Esophagus (tissue), 2 donors: ENCODE data around the gene RNF20. TPM values are rescaled to one million over a fixed set of nuclear protein-coding genes. Genes with fewer than 3 reads are reported as not detected.

Experiments
- H3K27ac ChIP-seq, 2 donors: one replicate each; pipeline ENCODE4 v1.5.1; 2013; ENCODE audit warnings: low read depth in 2 of 2, mild to moderate bottlenecking in 2 of 2, inconsistent platforms in 1 of 2, low read length in 1 of 2, moderate library complexity in 1 of 2
- H3K27me3 ChIP-seq, 2 donors: one replicate each; pipeline ENCODE4 v1.6.1; 2013; ENCODE audit warnings: low read length in 2 of 2, control low read depth in 1 of 2, mild to moderate bottlenecking in 1 of 2; ENCODE audit not compliant: insufficient read depth in 2 of 2, control insufficient read depth in 1 of 2
- H3K36me3 ChIP-seq, 2 donors: one replicate each; pipeline ENCODE4 v1.6.1; 2013; ENCODE audit warnings: low read length in 1 of 2; ENCODE audit not compliant: control insufficient read depth in 2 of 2, insufficient read depth in 2 of 2
- H3K4me1 ChIP-seq, 2 donors: one replicate each; pipeline ENCODE4 v1.6.1; 2013; ENCODE audit warnings: low read length in 1 of 2; ENCODE audit not compliant: control insufficient read depth in 2 of 2, insufficient read depth in 2 of 2
- H3K4me3 ChIP-seq, 2 donors: one replicate each; pipeline ENCODE4 v1.5.1; 2013; ENCODE audit warnings: low read length in 2 of 2, mild to moderate bottlenecking in 2 of 2, low read depth in 1 of 2, moderate library complexity in 1 of 2
- H3K9me3 ChIP-seq, 2 donors: one replicate each; pipeline ENCODE4 v1.6.1; 2013; ENCODE audit warnings: mild to moderate bottlenecking in 2 of 2, low read depth in 1 of 2, low read length in 1 of 2, moderate library complexity in 1 of 2; ENCODE audit not compliant: control insufficient read depth in 2 of 2, insufficient read depth in 1 of 2
- WGBS, 2 donors: extraction: QIAGEN DNeasy Blood & Tissue Kit; methylation state at CpG; one replicate each; pipeline ENCODE4 v1.1.7; 2013; 5-methylcytosine and 5-hydroxymethylcytosine counted together
- polyA plus RNA-seq, 2 donors: library from polyadenylated mRNA; stranded (reverse); fragments of 200-250 nt; gene quantifications; one replicate each; pipeline ENCODE4 v1.2.3, GENCODE V29; 2013
- donor health status: healthy with polysubstance abuse.
- donor health status: Bipolar disorder and iron deficiency.

The RNF20 gene, protein sequence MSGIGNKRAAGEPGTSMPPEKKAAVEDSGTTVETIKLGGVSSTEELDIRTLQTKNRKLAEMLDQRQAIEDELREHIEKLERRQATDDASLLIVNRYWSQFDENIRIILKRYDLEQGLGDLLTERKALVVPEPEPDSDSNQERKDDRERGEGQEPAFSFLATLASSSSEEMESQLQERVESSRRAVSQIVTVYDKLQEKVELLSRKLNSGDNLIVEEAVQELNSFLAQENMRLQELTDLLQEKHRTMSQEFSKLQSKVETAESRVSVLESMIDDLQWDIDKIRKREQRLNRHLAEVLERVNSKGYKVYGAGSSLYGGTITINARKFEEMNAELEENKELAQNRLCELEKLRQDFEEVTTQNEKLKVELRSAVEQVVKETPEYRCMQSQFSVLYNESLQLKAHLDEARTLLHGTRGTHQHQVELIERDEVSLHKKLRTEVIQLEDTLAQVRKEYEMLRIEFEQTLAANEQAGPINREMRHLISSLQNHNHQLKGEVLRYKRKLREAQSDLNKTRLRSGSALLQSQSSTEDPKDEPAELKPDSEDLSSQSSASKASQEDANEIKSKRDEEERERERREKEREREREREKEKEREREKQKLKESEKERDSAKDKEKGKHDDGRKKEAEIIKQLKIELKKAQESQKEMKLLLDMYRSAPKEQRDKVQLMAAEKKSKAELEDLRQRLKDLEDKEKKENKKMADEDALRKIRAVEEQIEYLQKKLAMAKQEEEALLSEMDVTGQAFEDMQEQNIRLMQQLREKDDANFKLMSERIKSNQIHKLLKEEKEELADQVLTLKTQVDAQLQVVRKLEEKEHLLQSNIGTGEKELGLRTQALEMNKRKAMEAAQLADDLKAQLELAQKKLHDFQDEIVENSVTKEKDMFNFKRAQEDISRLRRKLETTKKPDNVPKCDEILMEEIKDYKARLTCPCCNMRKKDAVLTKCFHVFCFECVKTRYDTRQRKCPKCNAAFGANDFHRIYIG
- 10 to 100 TPM; 12.0 to 12.7 TPM for polyA plus RNA-seq

DNA sequence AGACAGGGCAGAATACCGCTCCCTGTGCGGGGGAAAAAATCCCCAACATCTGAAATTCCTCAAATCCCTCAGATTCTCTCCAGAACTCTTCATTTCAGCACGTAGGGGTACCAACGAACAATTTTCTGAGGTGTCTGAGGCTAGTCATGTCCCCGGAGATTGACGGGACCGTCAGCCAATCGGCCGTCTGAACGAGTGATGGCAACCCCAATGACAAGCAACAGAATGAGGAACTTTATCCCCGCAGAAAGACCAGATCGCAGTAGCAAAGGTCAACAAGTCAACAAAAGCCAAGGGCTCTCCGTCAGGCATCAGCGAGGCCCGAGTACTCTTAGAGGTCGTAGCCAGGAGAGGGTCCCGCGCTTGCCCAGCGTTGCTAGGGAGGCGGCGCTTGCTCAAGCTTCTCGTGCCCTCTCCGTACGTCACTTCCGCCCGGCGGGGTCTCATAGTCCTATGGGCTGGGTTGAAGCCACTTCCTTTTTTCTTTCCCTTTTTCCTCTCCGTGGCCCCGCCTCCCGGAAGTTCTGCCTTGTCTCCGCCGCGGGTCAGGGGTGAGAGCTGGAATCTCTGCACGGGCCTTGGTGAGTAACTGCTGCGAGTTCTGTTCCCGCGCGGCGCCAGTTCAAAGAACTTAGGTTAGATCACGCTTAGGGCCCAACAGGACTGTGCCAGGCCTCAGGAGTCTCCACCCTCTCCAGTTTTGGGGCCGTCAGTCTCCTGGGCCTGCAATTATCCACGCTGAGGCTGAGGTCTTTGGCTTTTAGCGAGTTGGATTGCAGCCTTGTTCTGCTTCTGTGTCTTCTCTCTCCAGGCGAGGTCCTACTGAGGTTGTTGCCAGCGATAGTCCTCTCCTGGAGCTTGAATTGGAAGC lies at the start of gene RNF20:
Gene RNF20, plus strand, starts transcription at position 520 of the 871 bp plus-strand sequence. CDS start 1,571 bp downstream, outside the sequence.
- Histone ChIP-seq H3K9me3 (no peaks in the 10 kb centered on the region), H3K4me1 (no peaks in the 10 kb centered on the region), H3K27ac (peak within 1 kb of the TSS; percentile 96), H3K36me3 (peaks cover 0 to 3% of the 10 kb centered on the region in 2 donors), H3K27me3 (no peaks in the 10 kb centered on the region), H3K4me3 (peak within 1 kb of the TSS; percentile 85 to 88)
- 0% methylated on average over 45 of the region's 45 CpGs for WGBS, 2 donors

- no peaks in the 10 kb centered on the region for H3K9me3 ChIP-seq
- H3K4me3 ChIP-seq, result no peak overlapping the region
- WGBS, 2 donors, result 79 to 82% methylated on average over 1 of the region's 1 CpG
- H3K27me3 ChIP-seq, result no peaks in the 10 kb centered on the region
- peaks cover 0 to 2% of the 10 kb centered on the region in 2 donors for H3K4me1 ChIP-seq
- no peaks in the 10 kb centered on the region for H3K36me3 ChIP-seq
- H3K27ac ChIP-seq, result no peak overlapping the region
Observed at GRCh38 chr9:101484046-101484445, 49.6 kb upstream of the RNF20 start.

GRCh38 chr9:101485924-101486692 lies 47.5 kb upstream of the RNF20 start:
- Histone ChIP-seq H3K36me3 (no peaks in the 10 kb centered on the region), H3K4me3 (peak overlapping the region; percentile 73 to 90), H3K4me1 (peaks cover 0 to 2% of the 10 kb centered on the region in 2 donors), H3K9me3 (no peaks in the 10 kb centered on the region), H3K27me3 (no peaks in the 10 kb centered on the region), H3K27ac (peak overlapping the region; percentile 87 to 92)
- 2% methylated on average over 60 to 61 of the region's 61 CpGs for WGBS, 2 donors

DNA sequence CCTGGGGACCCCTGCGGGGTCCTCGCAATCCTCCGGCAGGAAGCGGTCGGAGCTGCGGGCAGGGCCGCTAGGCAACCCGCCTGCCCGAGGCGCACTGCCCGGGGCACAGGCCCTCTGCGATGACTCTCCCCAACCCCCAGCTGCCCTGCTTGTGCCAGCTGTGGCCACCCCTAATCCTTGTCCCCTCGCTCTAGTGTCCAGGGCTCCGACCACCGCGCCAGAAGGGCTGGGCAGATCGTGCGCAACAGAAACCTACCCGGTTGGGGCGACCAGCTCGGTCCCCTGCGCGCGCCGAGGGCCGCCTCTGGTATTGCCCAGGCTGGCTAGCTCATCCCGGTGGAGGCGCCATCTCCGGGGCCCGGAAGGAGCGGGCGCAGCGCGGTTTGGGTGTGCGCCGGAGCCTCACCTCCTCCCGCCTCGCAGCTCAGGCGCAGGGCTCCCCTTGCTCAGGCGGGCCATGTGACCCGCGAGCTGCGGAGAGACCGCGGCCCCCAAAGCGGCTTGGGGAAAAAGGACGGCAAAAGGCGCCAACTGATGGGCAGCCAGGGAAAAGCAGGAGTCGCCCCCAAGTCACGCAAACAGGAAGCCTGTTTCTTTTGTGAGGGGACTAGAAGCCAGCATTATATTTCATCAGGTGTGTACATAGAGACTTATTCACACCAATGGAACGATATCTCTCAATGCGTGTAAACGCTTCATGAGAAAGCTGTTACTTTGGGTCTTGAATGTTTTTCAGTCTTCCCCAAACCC lies 46.8 kb upstream of the RNF20 start:
- H3K4me3 ChIP-seq, result peak overlapping the region; percentile 73 to 90
- no peaks in the 10 kb centered on the region for H3K9me3 ChIP-seq
- H3K27ac ChIP-seq, result peak overlapping the region; percentile 87 to 92
- no peaks in the 10 kb centered on the region for H3K27me3 ChIP-seq
- no peaks in the 10 kb centered on the region for H3K36me3 ChIP-seq
- no peaks in the 10 kb centered on the region for H3K4me1 ChIP-seq
- 1 to 2% methylated on average over 52 to 53 of the region's 53 CpGs for WGBS, 2 donors

GRCh38 chr9:101487443-101487840 lies 46.2 kb upstream of the RNF20 start:
- H3K4me3 ChIP-seq, result peak overlapping the region; percentile 73 to 90
- no peaks in the 10 kb centered on the region for H3K4me1 ChIP-seq
- H3K9me3 ChIP-seq, result no peaks in the 10 kb centered on the region
- H3K27me3 ChIP-seq, result no peaks in the 10 kb centered on the region
- no peaks in the 10 kb centered on the region for H3K36me3 ChIP-seq
- 32 to 34% methylated on average over 9 of the region's 9 CpGs for WGBS, 2 donors
- H3K27ac ChIP-seq, result peak overlapping the region; percentile 87 to 92

DNA sequence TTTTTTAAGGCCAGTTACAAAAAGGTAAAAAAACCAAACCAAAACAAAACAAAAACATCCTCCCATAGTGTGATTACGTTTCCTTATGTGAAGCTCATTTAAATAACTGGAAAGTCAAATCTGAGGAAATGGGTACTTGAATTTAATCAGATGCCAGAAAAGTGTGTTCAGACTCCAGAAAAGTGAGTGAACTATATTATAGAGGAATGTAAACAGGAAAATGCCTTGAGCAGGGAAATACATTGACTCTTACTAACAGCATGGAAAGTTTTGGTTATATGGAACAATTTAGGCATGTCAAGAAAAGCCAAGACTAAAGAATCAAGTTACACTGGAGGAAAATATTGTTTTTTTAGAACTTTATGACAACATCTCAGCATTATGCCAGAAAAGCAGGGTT lies 37.8 kb upstream of the RNF20 start:
- Histone ChIP-seq H3K4me3 (no peak overlapping the region), H3K4me1 (no peaks in the 10 kb centered on the region), H3K9me3 (no peaks in the 10 kb centered on the region), H3K27me3 (no peaks in the 10 kb centered on the region), H3K27ac (no peak overlapping the region), H3K36me3 (no peaks in the 10 kb centered on the region)
- 27 to 33% methylated on average over 1 of the region's 1 CpG for WGBS, 2 donors

- Histone ChIP-seq H3K36me3 (no peaks in the 10 kb centered on the region), H3K4me1 (no peaks in the 10 kb centered on the region), H3K4me3 (no peak overlapping the region), H3K27ac (no peak overlapping the region), H3K9me3 (no peaks in the 10 kb centered on the region), H3K27me3 (no peaks in the 10 kb centered on the region)
- WGBS, 2 donors, result 46 to 55% methylated on average over 2 of the region's 2 CpGs
Observed at GRCh38 chr9:101498323-101498722, 35.3 kb upstream of the RNF20 start.

GRCh38 chr9:101504188-101504587 lies 29.5 kb upstream of the RNF20 start:
- H3K36me3 ChIP-seq, result no peaks in the 10 kb centered on the region
- no peaks in the 10 kb centered on the region for H3K27me3 ChIP-seq

More at GRCh38 chr9:101504188-101504587, 29.5 kb upstream of the RNF20 start:
- H3K4me1 ChIP-seq, result no peaks in the 10 kb centered on the region
- no peak overlapping the region for H3K4me3 ChIP-seq
- no peaks in the 10 kb centered on the region for H3K9me3 ChIP-seq
- H3K27ac ChIP-seq, result no peak overlapping the region
